ENCODE measurements around the gene NR1I3.

GRCh38 chr1:161259765-161260164 is 21.8 kb upstream of the NR1I3 start:
- TF ChIP-seq POLR2A (IDR thresholded peaks at IDR 0.05) (no peak), CTCF (IDR thresholded peaks at IDR 0.05) (no peak), EP300 (IDR thresholded peaks at IDR 0.05) (no peak)

All from tibial nerve (tissue), 4 donors.